Mammary epithelial cell (primary cell): ENCODE measurements around the gene CD86.

Experiments used
- CTCF ChIP-seq, 2 donors: IDR thresholded peaks in 1 of 2; conservative IDR thresholded peaks in 1 of 2; 2 replicates each; pipeline ENCODE4 v1.5.1; 2011 to 2012; ENCODE audit warnings: inconsistent platforms in 2 of 2, low read length in 2 of 2, mild to moderate bottlenecking in 2 of 2, control low read depth in 1 of 2, low read depth in 1 of 2; ENCODE audit not compliant: insufficient read depth in 1 of 2; ENCODE audit errors: extremely low read depth in 1 of 2
- EZH2 ChIP-seq: IDR thresholded peaks from 2 replicates; pipeline ENCODE4 v1.6.1; 2012; ENCODE audit warnings: low read length, inconsistent platforms, borderline replicate concordance

- TF ChIP-seq EZH2 (no peak), CTCF (conservative IDR thresholded peaks at IDR 0.05 in 1 of 2, IDR thresholded peaks at IDR 0.05 in 1 of 2; ENCODE audit: extremely low read depth in 1 of 2, insufficient read depth in 1 of 2, low read depth in 1 of 2, low read length in 2 of 2) (no peak)
Measured at GRCh38 chr3:122058294-122058693, 3.1 kb downstream of the CD86 start.
